ENCODE results near the gene IL12RB2.

GRCh38 chr1:67427947-67428346 is 120.3 kb downstream of the IL12RB2 start:
- TF ChIP-seq MYC (IDR thresholded peaks at IDR 0.05; ENCODE audit: insufficient read depth, insufficient read length, insufficient replicate concordance, low read length, severe bottlenecking) = no peak
- TF ChIP-seq POLR2AphosphoS5 (IDR thresholded peaks at IDR 0.05; ENCODE audit: low read length) = no peak
